CD14-positive monocyte (primary cell): ENCODE data around the gene CCDC149. TPM values are rescaled to one million over a fixed set of nuclear protein-coding genes. Genes with fewer than 3 reads are reported as not detected.

Source experiments
- DNase-seq, 3 donors: peaks; one replicate each; pipeline ENCODE4 v3.0.0-alpha.2; 2011 to 2022
- H2AFZ ChIP-seq: 2 replicates; pipeline ENCODE4 v1.6.0; 2012; ENCODE audit warnings: mild to moderate bottlenecking, low read depth, low read length, inconsistent platforms; ENCODE audit not compliant: insufficient read depth, poor library complexity, severe bottlenecking
- H3K27ac ChIP-seq, 2 donors: 1 replicate in 1 of 2; 2 replicates in 1 of 2; pipeline ENCODE4 v1.5.1; 2012 to 2013; ENCODE audit warnings: low read length in 2 of 2, control low read depth in 1 of 2, inconsistent platforms in 1 of 2, low read depth in 1 of 2, mild to moderate bottlenecking in 1 of 2
- H3K27me3 ChIP-seq, 2 donors: one replicate each; pipeline versions ENCODE4 v1.6.0 to v1.6.1; 2011 to 2013; ENCODE audit warnings: low read length in 2 of 2; ENCODE audit not compliant: control insufficient read depth in 2 of 2, insufficient read depth in 2 of 2
- H3K36me3 ChIP-seq, 2 donors: replicated peaks in 1 of 2; 1 replicate in 1 of 2; 2 replicates in 1 of 2; pipeline versions ENCODE4 v1.5.1 to v1.6.1; 2012 to 2013; ENCODE audit warnings: low read length in 2 of 2, control low read depth in 1 of 2, inconsistent platforms in 1 of 2, mild to moderate bottlenecking in 1 of 2; ENCODE audit not compliant: insufficient read depth in 2 of 2, control insufficient read depth in 1 of 2
- H3K4me1 ChIP-seq, 2 donors: 1 replicate in 1 of 2; 2 replicates in 1 of 2; pipeline versions ENCODE4 v1.5.1 to v1.6.1; 2012 to 2013; ENCODE audit warnings: low read length in 2 of 2, control low read depth in 1 of 2, inconsistent platforms in 1 of 2, mild to moderate bottlenecking in 1 of 2, moderate library complexity in 1 of 2; ENCODE audit not compliant: insufficient read depth in 2 of 2, control insufficient read depth in 1 of 2
- H3K4me2 ChIP-seq: replicated peaks from 2 replicates; pipeline ENCODE3; 2012; ENCODE audit warnings: low read length, moderate library complexity, mild to moderate bottlenecking; ENCODE audit not compliant: poor library complexity, severe bottlenecking; ENCODE audit errors: extremely low read depth
- H3K4me3 ChIP-seq, 3 experiments: fragments of 200-600 bp in 1 of 3; sonication (generic) in 1 of 3; replicated peaks in 1 of 3; 1 replicate in 2 of 3; 2 replicates in 1 of 3; pipeline ENCODE4 v1.5.1; 2011 to 2013; ENCODE audit warnings: low read length in 3 of 3, mild to moderate bottlenecking in 3 of 3, control low read depth in 2 of 3, low read depth in 2 of 3, inconsistent platforms in 1 of 3, moderate library complexity in 1 of 3
- H3K79me2 ChIP-seq: 2 replicates; pipeline ENCODE4 v1.6.0; 2012; ENCODE audit warnings: mild to moderate bottlenecking, control low read depth, inconsistent platforms, low read length, moderate library complexity; ENCODE audit not compliant: insufficient read depth
- H3K9ac ChIP-seq: 2 replicates; pipeline ENCODE4 v1.6.0; 2017; ENCODE audit warnings: low read length, mild to moderate bottlenecking; ENCODE audit not compliant: insufficient read depth, poor library complexity, severe bottlenecking
- H3K9me3 ChIP-seq, 2 donors: replicated peaks in 1 of 2; 1 replicate in 1 of 2; 2 replicates in 1 of 2; pipeline versions ENCODE4 v1.5.1 to v1.6.1; 2012 to 2013; ENCODE audit warnings: low read length in 2 of 2, control low read depth in 1 of 2; ENCODE audit not compliant: control insufficient read depth in 1 of 2, insufficient read depth in 1 of 2
- H4K20me1 ChIP-seq: 2 replicates; pipeline ENCODE4 v1.6.0; 2012; ENCODE audit warnings: mild to moderate bottlenecking, low read length, control low read depth, moderate library complexity; ENCODE audit not compliant: insufficient read depth
- H3K27ac Mint-ChIP-seq, 7 donors: one replicate each; pipeline ENCODE4 v1.8.0; 2020; ENCODE audit warnings: mild to moderate bottlenecking in 7 of 7, mixed read lengths in 7 of 7, moderate library complexity in 6 of 7, inconsistent platforms in 2 of 7
- H3K27me3 Mint-ChIP-seq, 3 donors: one replicate each; pipeline ENCODE4 v1.8.0; 2021 to 2022; ENCODE audit warnings: low read depth in 3 of 3, mild to moderate bottlenecking in 3 of 3, mixed read lengths in 3 of 3, moderate library complexity in 3 of 3, inconsistent platforms in 1 of 3
- H3K36me3 Mint-ChIP-seq, 2 donors: one replicate each; pipeline ENCODE4 v1.8.0; 2020; ENCODE audit warnings: mixed read lengths in 2 of 2, inconsistent platforms in 1 of 2, mild to moderate bottlenecking in 1 of 2
- H3K4me1 Mint-ChIP-seq: one replicate; pipeline ENCODE4 v1.8.0; 2020; ENCODE audit warnings: mild to moderate bottlenecking, mixed read lengths
- H3K4me3 Mint-ChIP-seq, 2 donors: one replicate each; pipeline ENCODE4 v1.8.0; 2020; ENCODE audit warnings: mild to moderate bottlenecking in 2 of 2, mixed read lengths in 2 of 2, moderate library complexity in 1 of 2
- H3K9me3 Mint-ChIP-seq, 7 donors: one replicate each; pipeline ENCODE4 v1.8.0; 2020 to 2022; ENCODE audit warnings: mixed read lengths in 7 of 7, mild to moderate bottlenecking in 6 of 7, moderate library complexity in 6 of 7, inconsistent platforms in 2 of 7
- CTCF ChIP-seq: fragments of 200-600 bp; IDR thresholded peaks from one replicate; pipeline ENCODE4 v1.8.0; 2022; ENCODE audit warnings: antibody characterized with exemption, mild to moderate bottlenecking
- WGBS: methylation state at CpG from one replicate; pipeline ENCODE4 v1.1.5; 2013; ENCODE audit warnings: missing lambda C conversion rate; ENCODE audit not compliant: insufficient coverage; 5-methylcytosine and 5-hydroxymethylcytosine counted together
- intact Hi-C, 2 donors: fragments of 100-400 bp; cut with micrococcal nuclease; formaldehyde crosslinking; loops; one replicate each; pipeline versions ENCODE4 v1.15.0 to v1.15.1; 2023
- polyA plus RNA-seq, 3 donors: library from polyadenylated mRNA; depleted of rRNA in 1 of 3; unstranded in 2 of 3; stranded (reverse) in 1 of 3; fragments of 300-500 nt in 2 of 3; fragments of >200 nt in 1 of 3; fragmentation: Illumina TruSeq in 2 of 3; gene quantifications; 1 replicate in 2 of 3; 2 replicates in 1 of 3; pipeline ENCODE4 v1.2.3, GENCODE V29; 2012 to 2021

Gene CCDC149
- polyA plus RNA-seq, 3 donors: 5.5 to 15.8 (median 14.9) TPM

DNA sequence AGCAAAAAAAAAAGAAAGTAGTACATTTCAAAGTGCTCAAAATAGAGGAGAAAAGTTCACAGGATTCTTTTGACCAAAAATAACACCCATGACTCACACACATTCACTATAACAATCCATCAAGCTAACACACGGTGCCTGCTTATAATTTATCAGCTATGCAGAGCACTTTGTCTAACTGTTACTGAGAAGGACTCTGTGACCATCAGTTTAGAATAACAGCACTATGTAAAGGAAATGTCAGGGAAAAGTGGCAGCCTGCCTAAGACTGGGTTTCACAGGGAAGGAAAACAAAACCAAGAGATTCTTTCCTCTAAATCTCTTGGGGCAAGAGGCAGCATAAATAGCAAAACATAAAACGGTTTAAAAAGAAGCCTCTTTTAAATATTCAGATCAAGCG is 54.8 kb downstream of the CCDC149 start:
- Histone ChIP-seq H3K9me3 (peaks cover 1 to 2% of the 10 kb centered on the region in 2 donors), H4K20me1 (peaks cover 9% of the 10 kb centered on the region), H3K4me1 (peaks cover 0 to 3% of the 10 kb centered on the region in 2 donors), H3K27me3 (no peaks in the 10 kb centered on the region), H3K79me2 (no peaks in the 10 kb centered on the region), H3K4me2 (no peak overlapping the region), H3K27ac (no peak overlapping the region), H2AFZ (no peak overlapping the region), H3K36me3 (peaks cover 0 to 26% of the 10 kb centered on the region in 2 donors), H3K9ac (no peak overlapping the region), H3K4me3 (no peak overlapping the region)
- intact Hi-C loops: no loop called here
- no peak overlapping the region for H3K27ac Mint-ChIP-seq
- no peaks in the 10 kb centered on the region for H3K27me3 Mint-ChIP-seq
- no CpG with 5 or more reads among the region's 3 CpGs for WGBS
- peaks cover 50 to 56% of the 10 kb centered on the region in 2 donors for H3K36me3 Mint-ChIP-seq
- peaks cover 19% of the 10 kb centered on the region for H3K4me1 Mint-ChIP-seq
- peaks cover 0 to 8% (median 6%) of the 10 kb centered on the region in 7 donors for H3K9me3 Mint-ChIP-seq
- H3K4me3 Mint-ChIP-seq: no peak overlapping the region
- no peak for TF ChIP-seq CTCF
- no peak for DNase-seq

DNA sequence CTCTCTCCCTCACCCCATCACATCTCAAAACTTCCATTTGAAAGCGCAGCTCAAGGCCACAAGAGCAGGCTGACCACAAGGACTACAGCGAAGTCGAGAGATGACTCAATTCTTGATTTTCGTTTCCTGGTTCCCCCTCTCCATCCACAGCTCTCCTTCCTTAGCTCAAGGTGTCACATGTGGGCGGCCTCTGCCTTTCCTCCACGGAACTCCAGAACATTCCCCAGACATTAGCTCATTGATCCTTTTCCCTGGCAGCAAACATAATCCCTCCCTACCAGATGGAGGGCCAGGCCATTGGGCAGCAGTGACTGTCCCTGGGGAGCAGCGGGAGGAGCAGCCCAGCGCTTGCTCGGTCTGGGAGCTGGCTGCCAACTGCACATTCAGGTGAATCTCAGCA is 56.3 kb downstream of the CCDC149 start:
- WGBS: 83% methylated on average over 7 of the region's 9 CpGs
- Mint-ChIP-seq H3K9me3 (peaks cover 0 to 4% (median 2%) of the 10 kb centered on the region in 7 donors), H3K36me3 (peaks cover 44 to 53% of the 10 kb centered on the region in 2 donors), H3K4me3 (no peak overlapping the region), H3K4me1 (peaks cover 26% of the 10 kb centered on the region), H3K27me3 (no peaks in the 10 kb centered on the region), H3K27ac (no peak overlapping the region)
- DNase-seq: no peak
- Histone ChIP-seq H3K79me2 (no peaks in the 10 kb centered on the region), H3K4me3 (no peak overlapping the region), H3K9me3 (no peaks in the 10 kb centered on the region), H3K9ac (no peak overlapping the region), H2AFZ (no peak overlapping the region), H3K27ac (no peak overlapping the region), H4K20me1 (peaks cover 9% of the 10 kb centered on the region), H3K4me1 (peaks cover 3 to 5% of the 10 kb centered on the region in 2 donors), H3K36me3 (peaks cover 2 to 17% of the 10 kb centered on the region in 2 donors), H3K4me2 (no peak overlapping the region), H3K27me3 (no peaks in the 10 kb centered on the region)
- no peak for TF ChIP-seq CTCF
- intact Hi-C loops: no loop called here
